ENCODE data around the gene JAML. TPM values are rescaled to one million over a fixed set of nuclear protein-coding genes. Genes with fewer than 3 reads are reported as not detected.

Gene JAML
- total and polyA plus RNA-seq, 2 of the 8 experiments (the other 6 are each of a cell fraction or from before 2014, with no cell fraction given): 0.12 to 0.58 TPM

GRCh38 chr11:118251858-118252652, 27.2 kb upstream of the JAML start, which contains the start of gene MPZL3:
Gene MPZL3 (minus strand): TSS chr11:118252365. CDS start chr11:118252294, 71 bp downstream.
- H2AK5ac ChIP-seq (ENCODE audit: low read depth, low read length): no peak within 1 kb of the TSS
- peak within 1 kb of the TSS; percentile 89 for H2BK12ac ChIP-seq (ENCODE audit: low read depth, low read length)
- H3K9ac ChIP-seq (replicated peaks in 1 of 4; ENCODE audit: extremely low read depth in 1 of 4, low read depth in 3 of 4, low read length in 3 of 4): peak within 1 kb of the TSS; percentile 51 to 98 (median 96)
- POLR2A ChIA-PET (ENCODE audit: partially characterized antibody): interaction anchor here (0.5 to 1.2 kb wide), 4 partner anchors 10 to 70 kb away, joined by 3 to 6 read pairs (median 3); partner anchors contain the start of gene MPZL2
- H3K36me3 ChIP-seq (ENCODE audit: control insufficient read depth in 2 of 4, insufficient read depth in 4 of 4, low read length in 3 of 4): no peaks in the 10 kb centered on the region
- CTCF ChIA-PET (ENCODE audit: partially characterized antibody): interaction anchor here (0.8 to 1.7 kb wide), 5 partner anchors 11 to 103 kb away, joined by 3 to 6 read pairs (median 3); no protein-coding TSS in a partner anchor
- H3K4me1 ChIP-seq (replicated peaks in 1 of 4; ENCODE audit: control insufficient read depth in 3 of 4, insufficient read depth in 4 of 4, low read length in 3 of 4): no peaks in the 10 kb centered on the region
- DNase-seq (ENCODE audit: low read depth in 1 of 2, low spot score in 2 of 2): peak; percentile 29 to 87
- H3K4ac ChIP-seq (replicated peaks; ENCODE audit: insufficient read length, low read depth, low read length): peak within 1 kb of the TSS; percentile 96
- H4K91ac ChIP-seq (replicated peaks; ENCODE audit: insufficient read length, low read length): peak within 1 kb of the TSS; percentile 97
- H2BK15ac ChIP-seq (ENCODE audit: low read length): 0 out of 2 replicates have a peak within 1 kb of the TSS, but pooled peaks have one; percentile 66
- H4K20me1 ChIP-seq (replicated peaks in 1 of 2; ENCODE audit: control insufficient read depth in 1 of 2, insufficient read depth in 2 of 2, low read length in 2 of 2): no peaks in the 10 kb centered on the region
- peak within 1 kb of the TSS; percentile 96 for H4K5ac ChIP-seq (ENCODE audit: insufficient read length, low read depth, low read length)
- peak within 1 kb of the TSS; percentile 80 for H3K56ac ChIP-seq (replicated peaks; ENCODE audit: insufficient read length, low read depth, low read length)
- peak within 1 kb of the TSS; percentile 98 for H2AFZ ChIP-seq (ENCODE audit: low read length)
- no peaks in the 10 kb centered on the region for H3K79me2 ChIP-seq (ENCODE audit: control insufficient read depth in 1 of 2, insufficient read depth in 2 of 2, low read length in 2 of 2)
- H2BK20ac ChIP-seq (ENCODE audit: low read length): peak within 1 kb of the TSS; percentile 91
- peaks cover 0 to 5% (median under 1%) of the 10 kb centered on the region in 4 experiments; a peak in 2 of 7 replicates for H3K27me3 ChIP-seq (replicated peaks in 1 of 4; ENCODE audit: control insufficient read depth in 3 of 4, extremely low read depth in 1 of 4, insufficient read depth in 3 of 4, low read length in 3 of 4)
- no peak within 1 kb of the TSS for H3K23ac ChIP-seq (ENCODE audit: insufficient read length)
- peak within 1 kb of the TSS; percentile 99 for H3K18ac ChIP-seq (ENCODE audit: extremely low read depth, low read length)
- peak within 1 kb of the TSS; percentile 90 for H3K14ac ChIP-seq (ENCODE audit: insufficient read length)
- H3K27ac ChIP-seq (ENCODE audit: low read depth, low read length): peak within 1 kb of the TSS; percentile 99
- H3K23me2 ChIP-seq (ENCODE audit: low read depth, low read length): peaks cover 2% of the 10 kb centered on the region; the same call in 1 of the 2 replicates
- H4K8ac ChIP-seq (ENCODE audit: extremely low read depth, insufficient read depth, low read length): peak within 1 kb of the TSS; percentile 98; the same call in 1 of the 2 replicates
- H3K4me3 ChIP-seq (ENCODE audit: extremely low read depth in 1 of 4, insufficient read depth in 2 of 4, low read depth in 3 of 4, low read length in 4 of 4): peak within 1 kb of the TSS; percentile 83 to 97 (median 90)
- H2BK5ac ChIP-seq (ENCODE audit: low read depth, low read length): peak within 1 kb of the TSS; percentile 97
- no peaks in the 10 kb centered on the region for H3K79me1 ChIP-seq (ENCODE audit: low read depth, low read length)
- no peaks in the 10 kb centered on the region for H3K9me3 ChIP-seq (ENCODE audit: insufficient read depth in 2 of 2, low read depth in 1 of 2, low read length in 1 of 2)
- FAIRE-seq: peak; percentile 96
- H3K4me2 ChIP-seq (ENCODE audit: insufficient read depth in 1 of 2, low read depth in 2 of 2, low read length in 2 of 2): peak within 1 kb of the TSS; percentile 70 to 73
- 21% methylated on average over 28 of the region's 33 CpGs; no CpG with 5 or more reads in 1 of the 2 experiments for whole genome bisulfite sequencing, 2 experiments (ENCODE audit: extremely low coverage in 1 of 2, insufficient coverage in 1 of 2, insufficient read length in 1 of 2, insufficient replicate concordance in 2 of 2, low coverage in 1 of 2, low lambda C conversion rate in 2 of 2, missing lambda C conversion rate in 1 of 2)
- H2BK120ac ChIP-seq (replicated peaks; ENCODE audit: low read depth, low read length): peak within 1 kb of the TSS; percentile 89
- TF ChIP-seq YY1 (IDR thresholded peaks at IDR 0.05; ENCODE audit: low read depth, low read length) (peak; percentile 91), TAF7 (optimal IDR thresholded peaks at IDR 0.05; ENCODE audit: borderline replicate concordance, low read depth, low read length) (peak; percentile 41), CBX8 (IDR thresholded peaks at IDR 0.05; ENCODE audit: borderline replicate concordance, low read depth, low read length) (no peak), CHD1 (IDR thresholded peaks at IDR 0.05; ENCODE audit: low read depth, low read length) (no peak), SP2 (IDR thresholded peaks at IDR 0.05; ENCODE audit: low read length) (no peak), ATF2 (IDR thresholded peaks at IDR 0.05; ENCODE audit: low read length) (peak; percentile 89), EGR1 (IDR thresholded peaks at IDR 0.05; ENCODE audit: borderline replicate concordance, low read depth, low read length) (peak; percentile 37; the same call in 1 of the 2 replicates), RBBP5 (IDR thresholded peaks at IDR 0.05; ENCODE audit: borderline replicate concordance, low read depth, low read length) (peak; percentile 99), MAFK (IDR thresholded peaks at IDR 0.05; ENCODE audit: low read depth, low read length) (no peak), TAF1 (IDR thresholded peaks at IDR 0.05; ENCODE audit: low read depth, low read length) (peak; percentile 78)

Data from H1 (cell line).